Measurements from ENCODE around the gene SGSH.

Gene SGSH

GRCh38 chr17:80195671-80196529, 24.2 kb downstream of the SGSH start:
- no peak overlapping the region for H3K27ac ChIP-seq (ENCODE audit: low read depth, low read length, severe bottlenecking)
- WGBS, 2 experiments (ENCODE audit: insufficient coverage in 2 of 2) = 65 to 80% methylated on average over 21 to 26 of the region's 27 CpGs

GRCh38 chr17:80195141-80195540, 25.0 kb downstream of the SGSH start:
- no peak overlapping the region for H3K4me3 ChIP-seq (ENCODE audit: extremely low read depth, insufficient read depth, low read length, poor library complexity, severe bottlenecking)
- WGBS, 2 experiments (ENCODE audit: insufficient coverage in 2 of 2) = 93 to 98% methylated on average over 6 to 14 of the region's 14 CpGs
- no peaks in the 10 kb centered on the region for H3K9me3 ChIP-seq (ENCODE audit: control insufficient read depth, low read length)
- no peak overlapping the region for H3K27ac ChIP-seq (ENCODE audit: low read depth, low read length, severe bottlenecking)
- H3K36me3 ChIP-seq (ENCODE audit: control insufficient read depth, insufficient read depth, low read length) = no peaks in the 10 kb centered on the region
- H3K4me1 ChIP-seq (ENCODE audit: control insufficient read depth, insufficient read depth, low read length, poor library complexity, severe bottlenecking) = no peaks in the 10 kb centered on the region

More at GRCh38 chr17:80195671-80196529, 24.2 kb downstream of the SGSH start:
- H3K36me3 ChIP-seq (ENCODE audit: control insufficient read depth, insufficient read depth, low read length) = no peaks in the 10 kb centered on the region
- no peaks in the 10 kb centered on the region for H3K4me1 ChIP-seq (ENCODE audit: control insufficient read depth, insufficient read depth, low read length, poor library complexity, severe bottlenecking)
- H3K9me3 ChIP-seq (ENCODE audit: control insufficient read depth, low read length) = no peaks in the 10 kb centered on the region
- H3K4me3 ChIP-seq (ENCODE audit: extremely low read depth, insufficient read depth, low read length, poor library complexity, severe bottlenecking) = no peak overlapping the region

- H3K4me3 ChIP-seq (ENCODE audit: extremely low read depth, insufficient read depth, low read length, poor library complexity, severe bottlenecking) = no peak overlapping the region
- WGBS, 2 experiments (ENCODE audit: insufficient coverage in 2 of 2) = 79 to 80% methylated on average over 17 to 23 of the region's 29 CpGs
Observed at GRCh38 chr17:80191865-80192661, 28.1 kb downstream of the SGSH start.

DNA sequence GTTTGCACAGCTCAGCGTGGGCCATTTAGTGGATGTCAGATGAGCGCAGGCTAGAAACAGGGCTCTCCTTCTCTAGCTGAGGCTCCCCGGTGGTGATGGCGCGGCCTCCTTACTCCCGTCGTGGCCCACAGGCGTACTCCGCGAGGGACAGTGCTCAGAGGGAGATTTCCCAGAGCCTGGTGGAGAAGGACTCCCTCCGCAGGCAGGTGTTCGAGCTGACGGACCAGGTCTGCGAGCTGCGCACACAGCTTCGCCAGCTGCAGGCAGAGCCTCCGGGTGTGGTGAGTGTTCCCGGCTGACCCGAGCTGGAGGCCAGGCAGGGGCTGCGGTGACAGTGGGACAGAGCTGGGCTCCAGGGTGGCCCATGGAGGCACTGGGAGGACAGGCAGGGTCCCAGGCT, 28.9 kb downstream of the SGSH start:
- no peaks in the 10 kb centered on the region for H3K36me3 ChIP-seq (ENCODE audit: control insufficient read depth, insufficient read depth, low read length)
- H3K27ac ChIP-seq (ENCODE audit: low read depth, low read length, severe bottlenecking) = no peak overlapping the region
- H3K4me1 ChIP-seq (ENCODE audit: control insufficient read depth, insufficient read depth, low read length, poor library complexity, severe bottlenecking) = no peaks in the 10 kb centered on the region
- H3K9me3 ChIP-seq (ENCODE audit: control insufficient read depth, low read length) = no peaks in the 10 kb centered on the region
- WGBS, 2 experiments (ENCODE audit: insufficient coverage in 2 of 2) = 84 to 88% methylated on average over 17 to 19 of the region's 20 CpGs
- no peak overlapping the region for H3K4me3 ChIP-seq (ENCODE audit: extremely low read depth, insufficient read depth, low read length, poor library complexity, severe bottlenecking)

More at GRCh38 chr17:80191865-80192661, 28.1 kb downstream of the SGSH start:
- Histone ChIP-seq H3K4me1 (ENCODE audit: control insufficient read depth, insufficient read depth, low read length, poor library complexity, severe bottlenecking) (no peaks in the 10 kb centered on the region), H3K9me3 (ENCODE audit: control insufficient read depth, low read length) (no peaks in the 10 kb centered on the region), H3K36me3 (ENCODE audit: control insufficient read depth, insufficient read depth, low read length) (no peaks in the 10 kb centered on the region), H3K27ac (ENCODE audit: low read depth, low read length, severe bottlenecking) (no peak overlapping the region)

- H3K9me3 ChIP-seq (ENCODE audit: control insufficient read depth, low read length) = no peaks in the 10 kb centered on the region
- 94 to 100% methylated on average over 8 to 10 of the region's 10 CpGs for WGBS, 2 experiments (ENCODE audit: insufficient coverage in 2 of 2)
- H3K27ac ChIP-seq (ENCODE audit: low read depth, low read length, severe bottlenecking) = no peak overlapping the region
- no peaks in the 10 kb centered on the region for H3K4me1 ChIP-seq (ENCODE audit: control insufficient read depth, insufficient read depth, low read length, poor library complexity, severe bottlenecking)
- H3K36me3 ChIP-seq (ENCODE audit: control insufficient read depth, insufficient read depth, low read length) = no peaks in the 10 kb centered on the region
- no peak overlapping the region for H3K4me3 ChIP-seq (ENCODE audit: extremely low read depth, insufficient read depth, low read length, poor library complexity, severe bottlenecking)
Observed at GRCh38 chr17:80190716-80191115, 29.4 kb downstream of the SGSH start.

DNA sequence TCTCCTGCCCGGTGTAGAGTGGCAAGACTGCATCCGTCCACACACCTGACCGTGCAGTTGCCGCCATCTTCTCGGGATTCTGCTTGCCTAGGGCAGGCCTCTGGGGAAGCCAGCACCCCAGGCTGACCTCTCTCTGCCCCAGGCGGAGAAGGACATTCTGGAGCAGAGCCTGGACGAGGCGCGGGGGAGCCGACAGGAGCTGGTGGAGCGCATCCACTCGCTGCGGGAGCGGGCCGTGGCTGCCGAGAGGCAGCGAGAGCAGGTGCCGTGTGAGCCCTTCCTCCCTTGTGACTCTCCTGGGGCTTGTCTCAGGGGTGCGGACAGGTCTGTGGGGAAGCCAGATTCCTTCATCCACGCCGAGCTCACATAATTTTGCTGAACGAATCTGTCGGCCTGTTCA, 30.5 kb downstream of the SGSH start:
- no peak overlapping the region for H3K27ac ChIP-seq (ENCODE audit: low read depth, low read length, severe bottlenecking)
- H3K4me1 ChIP-seq (ENCODE audit: control insufficient read depth, insufficient read depth, low read length, poor library complexity, severe bottlenecking) = no peaks in the 10 kb centered on the region
- H3K9me3 ChIP-seq (ENCODE audit: control insufficient read depth, low read length) = no peaks in the 10 kb centered on the region
- H3K4me3 ChIP-seq (ENCODE audit: extremely low read depth, insufficient read depth, low read length, poor library complexity, severe bottlenecking) = no peak overlapping the region
- WGBS, 2 experiments (ENCODE audit: insufficient coverage in 2 of 2) = 90 to 95% methylated on average over 23 of the region's 23 CpGs
- no peaks in the 10 kb centered on the region for H3K36me3 ChIP-seq (ENCODE audit: control insufficient read depth, insufficient read depth, low read length)

GRCh38 chr17:80187515-80187941, 32.6 kb downstream of the SGSH start:
- WGBS, 2 experiments (ENCODE audit: insufficient coverage in 2 of 2) = 77 to 86% methylated on average over 14 to 18 of the region's 18 CpGs
- H3K4me3 ChIP-seq (ENCODE audit: extremely low read depth, insufficient read depth, low read length, poor library complexity, severe bottlenecking) = no peak overlapping the region

GRCh38 chr17:80187090-80187489, 33.0 kb downstream of the SGSH start:
- H3K36me3 ChIP-seq (ENCODE audit: control insufficient read depth, insufficient read depth, low read length) = no peaks in the 10 kb centered on the region
- WGBS, 2 experiments (ENCODE audit: insufficient coverage in 2 of 2) = 88 to 93% methylated on average over 13 to 16 of the region's 16 CpGs
- H3K9me3 ChIP-seq (ENCODE audit: control insufficient read depth, low read length) = no peaks in the 10 kb centered on the region
- no peaks in the 10 kb centered on the region for H3K4me1 ChIP-seq (ENCODE audit: control insufficient read depth, insufficient read depth, low read length, poor library complexity, severe bottlenecking)
- no peak overlapping the region for H3K27ac ChIP-seq (ENCODE audit: low read depth, low read length, severe bottlenecking)
- no peak overlapping the region for H3K4me3 ChIP-seq (ENCODE audit: extremely low read depth, insufficient read depth, low read length, poor library complexity, severe bottlenecking)

More at GRCh38 chr17:80187515-80187941, 32.6 kb downstream of the SGSH start:
- Histone ChIP-seq H3K27ac (ENCODE audit: low read depth, low read length, severe bottlenecking) (no peak overlapping the region), H3K4me1 (ENCODE audit: control insufficient read depth, insufficient read depth, low read length, poor library complexity, severe bottlenecking) (no peaks in the 10 kb centered on the region), H3K9me3 (ENCODE audit: control insufficient read depth, low read length) (no peaks in the 10 kb centered on the region), H3K36me3 (ENCODE audit: control insufficient read depth, insufficient read depth, low read length) (no peaks in the 10 kb centered on the region)

DNA sequence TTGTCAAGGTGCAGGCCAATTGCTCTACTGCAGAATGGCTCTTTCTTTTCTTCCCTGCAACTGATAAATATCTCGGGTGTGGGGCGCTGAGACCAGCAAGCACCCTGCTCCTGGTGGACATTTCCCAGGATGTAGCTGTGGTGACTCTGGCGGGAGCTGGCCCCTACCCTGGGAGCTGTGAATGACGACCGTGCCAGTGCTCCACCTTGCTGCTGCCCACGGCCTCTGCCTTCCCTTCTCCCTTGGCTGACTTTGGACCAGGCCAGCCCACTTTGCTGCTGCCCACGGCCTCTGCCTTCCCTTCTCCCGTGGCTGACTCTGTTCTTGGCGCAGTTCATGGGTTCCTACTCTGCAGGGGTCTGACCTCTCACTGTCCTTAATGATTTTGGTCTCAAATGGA, 34.2 kb downstream of the SGSH start:
- no peaks in the 10 kb centered on the region for H3K9me3 ChIP-seq (ENCODE audit: control insufficient read depth, low read length)
- no peaks in the 10 kb centered on the region for H3K4me1 ChIP-seq (ENCODE audit: control insufficient read depth, insufficient read depth, low read length, poor library complexity, severe bottlenecking)
- no peak overlapping the region for H3K4me3 ChIP-seq (ENCODE audit: extremely low read depth, insufficient read depth, low read length, poor library complexity, severe bottlenecking)
- no peaks in the 10 kb centered on the region for H3K36me3 ChIP-seq (ENCODE audit: control insufficient read depth, insufficient read depth, low read length)
- H3K27ac ChIP-seq (ENCODE audit: low read depth, low read length, severe bottlenecking) = no peak overlapping the region
- WGBS, 2 experiments (ENCODE audit: insufficient coverage in 2 of 2) = 89 to 97% methylated on average over 8 to 9 of the region's 9 CpGs

GRCh38 chr17:80184423-80184714, 35.8 kb downstream of the SGSH start:
- WGBS, 2 experiments (ENCODE audit: insufficient coverage in 2 of 2) = 70 to 75% methylated on average over 6 to 7 of the region's 10 CpGs
- Histone ChIP-seq H3K4me3 (ENCODE audit: extremely low read depth, insufficient read depth, low read length, poor library complexity, severe bottlenecking) (no peak overlapping the region), H3K36me3 (ENCODE audit: control insufficient read depth, insufficient read depth, low read length) (no peaks in the 10 kb centered on the region), H3K27ac (ENCODE audit: low read depth, low read length, severe bottlenecking) (no peak overlapping the region), H3K4me1 (ENCODE audit: control insufficient read depth, insufficient read depth, low read length, poor library complexity, severe bottlenecking) (no peaks in the 10 kb centered on the region), H3K9me3 (ENCODE audit: control insufficient read depth, low read length) (no peaks in the 10 kb centered on the region)

All from mesodermal cell (in vitro differentiated cells).